ENCODE data around the gene PLK3. TPM values are rescaled to one million over a fixed set of nuclear protein-coding genes. Genes with fewer than 3 reads are reported as not detected.
A peak's percentile ranks its signal among the peaks of the same experiment; 100 is the strongest.

Gene PLK3
- total and polyA plus RNA-seq, 10 of the 15 experiments (the other 5 are each of a cell fraction or from before 2014, with no cell fraction given): 1.5 to 23.2 (median 12.1) TPM

GRCh38 chr1:44784094-44785028 lies 15.8 kb upstream of the PLK3 start (continued):
- TF ChIP-seq, protein P1, sequence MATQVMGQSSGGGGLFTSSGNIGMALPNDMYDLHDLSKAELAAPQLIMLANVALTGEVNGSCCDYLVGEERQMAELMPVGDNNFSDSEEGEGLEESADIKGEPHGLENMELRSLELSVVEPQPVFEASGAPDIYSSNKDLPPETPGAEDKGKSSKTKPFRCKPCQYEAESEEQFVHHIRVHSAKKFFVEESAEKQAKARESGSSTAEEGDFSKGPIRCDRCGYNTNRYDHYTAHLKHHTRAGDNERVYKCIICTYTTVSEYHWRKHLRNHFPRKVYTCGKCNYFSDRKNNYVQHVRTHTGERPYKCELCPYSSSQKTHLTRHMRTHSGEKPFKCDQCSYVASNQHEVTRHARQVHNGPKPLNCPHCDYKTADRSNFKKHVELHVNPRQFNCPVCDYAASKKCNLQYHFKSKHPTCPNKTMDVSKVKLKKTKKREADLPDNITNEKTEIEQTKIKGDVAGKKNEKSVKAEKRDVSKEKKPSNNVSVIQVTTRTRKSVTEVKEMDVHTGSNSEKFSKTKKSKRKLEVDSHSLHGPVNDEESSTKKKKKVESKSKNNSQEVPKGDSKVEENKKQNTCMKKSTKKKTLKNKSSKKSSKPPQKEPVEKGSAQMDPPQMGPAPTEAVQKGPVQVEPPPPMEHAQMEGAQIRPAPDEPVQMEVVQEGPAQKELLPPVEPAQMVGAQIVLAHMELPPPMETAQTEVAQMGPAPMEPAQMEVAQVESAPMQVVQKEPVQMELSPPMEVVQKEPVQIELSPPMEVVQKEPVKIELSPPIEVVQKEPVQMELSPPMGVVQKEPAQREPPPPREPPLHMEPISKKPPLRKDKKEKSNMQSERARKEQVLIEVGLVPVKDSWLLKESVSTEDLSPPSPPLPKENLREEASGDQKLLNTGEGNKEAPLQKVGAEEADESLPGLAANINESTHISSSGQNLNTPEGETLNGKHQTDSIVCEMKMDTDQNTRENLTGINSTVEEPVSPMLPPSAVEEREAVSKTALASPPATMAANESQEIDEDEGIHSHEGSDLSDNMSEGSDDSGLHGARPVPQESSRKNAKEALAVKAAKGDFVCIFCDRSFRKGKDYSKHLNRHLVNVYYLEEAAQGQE (IDR thresholded peaks at IDR 0.05; ENCODE audit: low read depth, low read length): no peak
- 0 out of 2 replicates have a peak, but pooled peaks have one; percentile 3 for TF ChIP-seq TCF3 (IDR thresholded peaks at IDR 0.05; ENCODE audit: borderline replicate concordance, insufficient read depth, low read depth, low read length)
- no peak for TF ChIP-seq ZNF24 (IDR thresholded peaks at IDR 0.05)
- TF ChIP-seq BMI1 (IDR thresholded peaks at IDR 0.05; ENCODE audit: borderline replicate concordance): no peak
- TF ChIP-seq BHLHE40 (IDR thresholded peaks at IDR 0.05; ENCODE audit: borderline replicate concordance in 1 of 2, low read depth in 2 of 2, low read length in 1 of 2): peak in 1 of 2 experiments; percentile 64; a peak in 2 of 4 replicates
- TF ChIP-seq IRF5 (IDR thresholded peaks at IDR 0.05; ENCODE audit: borderline replicate concordance): no peak
- no peak for TF ChIP-seq RAD51 (IDR thresholded peaks at IDR 0.05)
- TF ChIP-seq NBN (IDR thresholded peaks at IDR 0.05): no peak
- TF ChIP-seq SIN3A (IDR thresholded peaks at IDR 0.05; ENCODE audit: low read depth, low read length): no peak
- 0 out of 2 replicates have a peak, but pooled peaks have one; percentile 4 for TF ChIP-seq RAD21 (IDR thresholded peaks at IDR 0.05; ENCODE audit: insufficient read depth, low read depth, low read length)
- no peak for TF ChIP-seq HDGF (IDR thresholded peaks at IDR 0.05)
- no peak for TF ChIP-seq IRF4 (IDR thresholded peaks at IDR 0.05; ENCODE audit: low read depth, low read length)
- 0 out of 2 replicates have a peak, but pooled peaks have one; percentile 24 for TF ChIP-seq ATF7 (IDR thresholded peaks at IDR 0.05; ENCODE audit: low read depth)
- TF ChIP-seq EED (IDR thresholded peaks at IDR 0.05; ENCODE audit: low read depth): 0 out of 2 replicates have a peak, but pooled peaks have one; percentile 19
- TF ChIP-seq MTA2 (IDR thresholded peaks at IDR 0.05; ENCODE audit: low read depth): no peak; the same call in 1 of the 2 replicates
- peak in 1 of 2 experiments; percentile 42; a peak in 1 of 3 replicates for TF ChIP-seq EGR1 (IDR thresholded peaks at IDR 0.05; ENCODE audit: borderline replicate concordance in 1 of 2, low read depth in 2 of 2, low read length in 2 of 2)
- TF ChIP-seq YY1 (IDR thresholded peaks at IDR 0.05; ENCODE audit: low read depth, low read length): peak; percentile 54; the same call in 1 of the 2 replicates
- peak; percentile 52; the same call in 1 of the 2 replicates for TF ChIP-seq MXI1 (IDR thresholded peaks at IDR 0.05; ENCODE audit: low read depth, low read length)
- peak; percentile 16 to 46 (median 19); a peak in 4 of 6 replicates for TF ChIP-seq CTCF (IDR thresholded peaks at IDR 0.05 in 2 of 3, conservative IDR thresholded peaks at IDR 0.05 in 1 of 3; ENCODE audit: control insufficient read depth in 2 of 3, extremely low read depth in 1 of 3, insufficient read depth in 1 of 3, low read depth in 3 of 3, low read length in 3 of 3)
- TF ChIP-seq MAX (IDR thresholded peaks at IDR 0.05; ENCODE audit: low read depth, low read length): no peak

Measured in GM12878 (cell line).